DND-41 (cell line): Measurements from ENCODE around the gene GINS2.

Source experiments
- ATAC-seq: fragments of 200-7000 bp; cut with Tn5 transposase; 3 replicates; pipeline ENCODE4 v1.9.1; 2021; ENCODE audit warnings: low read depth; ENCODE audit not compliant: insufficient read depth
- DNase-seq: peaks from one replicate; pipeline ENCODE4 v3.0.0-alpha.2; 2020
- H2AFZ ChIP-seq: 2 replicates; pipeline ENCODE4 v1.6.0; 2012; ENCODE audit warnings: low read depth, low read length
- H3K27ac ChIP-seq: 2 replicates; pipeline ENCODE4 v1.5.1; 2012; ENCODE audit warnings: low read length, inconsistent platforms
- H3K27me3 ChIP-seq: fragments of 200-600 bp; sonication (generic); 2 replicates; pipeline ENCODE4 v1.6.0; 2012; ENCODE audit warnings: low read length, mild to moderate bottlenecking, inconsistent platforms; ENCODE audit not compliant: insufficient read depth, poor library complexity
- H3K36me3 ChIP-seq: 2 replicates; pipeline ENCODE4 v1.5.1; 2012; ENCODE audit warnings: low read length, inconsistent platforms; ENCODE audit not compliant: insufficient read depth
- H3K4me1 ChIP-seq: 2 replicates; pipeline ENCODE4 v1.5.1; 2012; ENCODE audit warnings: mild to moderate bottlenecking, low read length; ENCODE audit not compliant: insufficient read depth
- H3K4me2 ChIP-seq: 2 replicates; pipeline ENCODE4 v1.6.0; 2012; ENCODE audit warnings: mild to moderate bottlenecking, moderate library complexity, low read length, inconsistent platforms; ENCODE audit not compliant: insufficient read depth
- H3K4me3 ChIP-seq, 2 experiments: fragments of 200-600 bp in 1 of 2; shearing (Covaris generic) in 1 of 2; 2 replicates each; pipeline ENCODE4 v1.5.1; 2012 to 2016; ENCODE audit warnings: inconsistent platforms in 2 of 2, low read length in 2 of 2, mild to moderate bottlenecking in 2 of 2, low read depth in 1 of 2, moderate library complexity in 1 of 2
- H3K79me2 ChIP-seq: 2 replicates; pipeline ENCODE4 v1.6.0; 2012; ENCODE audit warnings: low read length, inconsistent platforms; ENCODE audit not compliant: insufficient read depth
- H3K9ac ChIP-seq: 2 replicates; pipeline ENCODE4 v1.6.0; 2012; ENCODE audit warnings: low read depth, mild to moderate bottlenecking, inconsistent platforms, low read length, moderate library complexity
- H3K9me3 ChIP-seq: 2 replicates; pipeline ENCODE4 v1.5.1; 2012; ENCODE audit warnings: low read length, moderate library complexity, mild to moderate bottlenecking, inconsistent platforms; ENCODE audit not compliant: insufficient read depth, severe bottlenecking
- H4K20me1 ChIP-seq: 2 replicates; pipeline ENCODE4 v1.6.0; 2012; ENCODE audit warnings: low read length; ENCODE audit not compliant: insufficient read depth
- EZH2 ChIP-seq: IDR thresholded peaks from 3 replicates; pipeline ENCODE4 v1.6.1; 2012; ENCODE audit warnings: borderline replicate concordance, low read depth, mild to moderate bottlenecking, moderate library complexity, low read length, inconsistent platforms; ENCODE audit not compliant: severe bottlenecking
- TF ChIP-seq, protein P1 (sequence below): IDR thresholded peaks from 2 replicates; pipeline ENCODE4 v1.5.1; 2012; ENCODE audit warnings: borderline replicate concordance, low read length, moderate library complexity, mild to moderate bottlenecking; ENCODE audit not compliant: poor library complexity, severe bottlenecking; ENCODE audit errors: extremely low read depth

GINS2 gene

DNA sequence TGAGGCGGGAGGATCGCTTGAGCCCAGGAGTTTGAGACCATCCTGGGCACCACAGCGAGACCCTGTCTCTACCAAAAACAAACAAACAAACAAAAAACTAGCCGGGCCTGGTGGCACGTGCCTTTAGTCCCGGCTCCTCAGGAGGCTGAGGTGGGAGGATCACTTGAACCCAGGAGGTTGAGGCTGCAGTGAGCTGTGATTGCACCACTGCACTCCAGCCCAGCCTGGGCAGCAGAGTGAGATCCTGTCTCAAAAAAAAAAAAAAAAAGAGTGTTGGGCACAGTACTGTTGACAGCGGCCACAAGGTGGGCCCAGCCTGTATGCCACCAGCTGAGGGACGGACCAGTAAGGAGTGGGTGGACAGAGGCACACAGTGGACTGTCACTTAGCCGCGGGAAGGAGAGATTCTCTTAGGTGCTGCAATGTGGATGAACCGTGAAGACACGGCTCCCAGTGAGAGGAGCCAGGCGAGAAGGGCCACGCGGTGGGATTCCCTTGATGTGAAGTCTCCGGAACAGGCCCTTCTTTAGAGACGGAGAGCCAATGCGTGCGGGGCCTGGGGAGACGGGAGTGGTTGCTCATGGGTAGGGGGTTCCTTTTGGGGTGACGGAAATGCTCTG is 44.6 kb downstream of the GINS2 start:
- no peak for TF ChIP-seq EZH2
- TF ChIP-seq, protein P1, sequence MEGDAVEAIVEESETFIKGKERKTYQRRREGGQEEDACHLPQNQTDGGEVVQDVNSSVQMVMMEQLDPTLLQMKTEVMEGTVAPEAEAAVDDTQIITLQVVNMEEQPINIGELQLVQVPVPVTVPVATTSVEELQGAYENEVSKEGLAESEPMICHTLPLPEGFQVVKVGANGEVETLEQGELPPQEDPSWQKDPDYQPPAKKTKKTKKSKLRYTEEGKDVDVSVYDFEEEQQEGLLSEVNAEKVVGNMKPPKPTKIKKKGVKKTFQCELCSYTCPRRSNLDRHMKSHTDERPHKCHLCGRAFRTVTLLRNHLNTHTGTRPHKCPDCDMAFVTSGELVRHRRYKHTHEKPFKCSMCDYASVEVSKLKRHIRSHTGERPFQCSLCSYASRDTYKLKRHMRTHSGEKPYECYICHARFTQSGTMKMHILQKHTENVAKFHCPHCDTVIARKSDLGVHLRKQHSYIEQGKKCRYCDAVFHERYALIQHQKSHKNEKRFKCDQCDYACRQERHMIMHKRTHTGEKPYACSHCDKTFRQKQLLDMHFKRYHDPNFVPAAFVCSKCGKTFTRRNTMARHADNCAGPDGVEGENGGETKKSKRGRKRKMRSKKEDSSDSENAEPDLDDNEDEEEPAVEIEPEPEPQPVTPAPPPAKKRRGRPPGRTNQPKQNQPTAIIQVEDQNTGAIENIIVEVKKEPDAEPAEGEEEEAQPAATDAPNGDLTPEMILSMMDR = no peak
- Histone ChIP-seq H3K27ac (no peak overlapping the region), H3K4me3 (no peak overlapping the region), H3K79me2 (peaks cover 68% of the 10 kb centered on the region), H3K4me2 (no peak overlapping the region), H4K20me1 (peaks cover 92% of the 10 kb centered on the region), H3K9ac (no peak overlapping the region), H3K4me1 (no peaks in the 10 kb centered on the region), H3K36me3 (peaks cover 50% of the 10 kb centered on the region), H3K27me3 (no peaks in the 10 kb centered on the region), H2AFZ (no peak overlapping the region), H3K9me3 (no peaks in the 10 kb centered on the region)
- ATAC-seq (no peak), DNase-seq (no peak)

DNA sequence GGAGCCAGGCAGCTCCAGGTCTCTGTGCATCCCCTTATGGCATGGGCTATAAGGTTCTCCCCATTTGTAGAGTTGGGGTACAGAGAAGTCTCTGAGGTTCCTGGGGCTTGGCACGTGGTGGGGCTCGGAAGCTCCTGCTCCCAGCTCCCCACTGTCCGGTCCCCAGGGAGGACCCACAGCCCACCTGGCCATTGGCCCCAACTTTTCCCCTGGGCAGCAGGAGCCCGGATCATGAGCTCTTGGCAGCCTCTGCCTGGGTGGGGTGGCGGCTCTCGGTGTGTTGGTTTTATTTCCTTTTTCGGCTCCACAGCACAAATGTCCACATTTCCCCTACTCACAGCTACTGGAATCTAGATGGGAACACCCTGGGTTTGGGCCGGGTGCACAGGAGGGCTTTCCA is 45.1 kb downstream of the GINS2 start:
- Histone ChIP-seq H3K9ac (no peak overlapping the region), H3K4me2 (no peak overlapping the region), H3K4me3 (no peak overlapping the region), H3K36me3 (peaks cover 50% of the 10 kb centered on the region), H3K4me1 (no peaks in the 10 kb centered on the region), H3K27me3 (no peaks in the 10 kb centered on the region), H3K9me3 (no peaks in the 10 kb centered on the region), H3K79me2 (peaks cover 73% of the 10 kb centered on the region), H4K20me1 (peaks cover 92% of the 10 kb centered on the region), H2AFZ (no peak overlapping the region), H3K27ac (no peak overlapping the region)
- no peak for DNase-seq
- TF ChIP-seq, protein P1 = no peak
- no peak for TF ChIP-seq EZH2
- ATAC-seq = no peak

DNA sequence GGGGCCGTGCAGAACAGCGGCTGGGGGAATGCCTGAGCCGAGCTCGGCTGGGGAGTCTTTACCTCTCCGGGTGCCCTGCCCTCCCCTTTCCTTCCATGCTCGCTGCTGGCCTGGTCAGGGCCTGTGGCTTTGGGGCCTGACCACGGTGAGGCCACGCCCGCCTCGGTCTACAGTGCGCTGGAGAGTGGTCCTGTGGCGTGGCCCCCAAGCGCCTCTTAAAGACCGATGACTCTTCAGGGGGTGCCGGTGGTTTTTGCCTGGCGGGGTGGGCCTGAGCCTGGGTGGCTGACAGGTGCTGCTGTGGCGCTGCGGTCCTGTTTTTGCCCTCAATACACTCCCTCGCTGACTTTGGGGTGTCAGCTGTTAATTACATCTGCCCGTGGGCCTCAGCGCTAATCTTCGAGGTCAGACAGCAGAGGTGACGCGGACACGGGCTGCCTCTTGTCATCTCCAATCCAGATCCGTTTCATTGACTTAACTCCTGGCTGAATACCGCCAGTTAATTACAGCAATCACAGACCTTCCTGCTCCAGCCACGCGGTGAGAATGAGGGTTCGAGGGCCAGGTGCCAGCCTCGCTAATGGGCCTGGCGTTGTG is 45.9 kb downstream of the GINS2 start:
- no peak overlapping the region for H3K9ac ChIP-seq
- H3K4me1 ChIP-seq = no peaks in the 10 kb centered on the region
- H3K27me3 ChIP-seq = no peaks in the 10 kb centered on the region
- H3K27ac ChIP-seq = no peak overlapping the region
- ATAC-seq (no peak), DNase-seq (no peak)
- H3K9me3 ChIP-seq = no peaks in the 10 kb centered on the region
- H2AFZ ChIP-seq = no peak overlapping the region
- H4K20me1 ChIP-seq = peaks cover 91% of the 10 kb centered on the region
- H3K4me2 ChIP-seq = no peak overlapping the region
- TF ChIP-seq, protein P1 = no peak
- no peak for TF ChIP-seq EZH2
- H3K36me3 ChIP-seq = peaks cover 42% of the 10 kb centered on the region
- H3K4me3 ChIP-seq = no peak overlapping the region
- peaks cover 79% of the 10 kb centered on the region for H3K79me2 ChIP-seq
